ENCODE data around the gene TSHZ1. TPM values are rescaled to one million over a fixed set of nuclear protein-coding genes. Genes with fewer than 3 reads are reported as not detected.

Gene TSHZ1
- total and polyA plus RNA-seq, 4 donors = 4.2 to 6.6 (median 5.6) TPM

- Histone ChIP-seq H3K36me3 (ENCODE audit: control insufficient read depth in 4 of 4, insufficient read depth in 3 of 4, low read depth in 1 of 4, low read length in 3 of 4) (peaks cover 0 to 18% (median 4%) of the 10 kb centered on the region in 4 donors), H3K9me3 (ENCODE audit: control insufficient read depth in 4 of 4, low read length in 3 of 4) (no peaks in the 10 kb centered on the region), H3K4me1 (ENCODE audit: control insufficient read depth in 4 of 4, insufficient read depth in 4 of 4, low read length in 3 of 4) (peaks cover 11 to 38% (median 24%) of the 10 kb centered on the region in 4 donors), H3K9ac (ENCODE audit: low read depth in 1 of 2, low read length in 2 of 2) (no peak overlapping the region), H3K4me3 (ENCODE audit: low read depth in 1 of 3, low read length in 3 of 3) (no peak overlapping the region), H3K27me3 (ENCODE audit: control insufficient read depth in 4 of 4, insufficient read depth in 4 of 4, low read length in 3 of 4) (no peaks in the 10 kb centered on the region), H3K27ac (ENCODE audit: low read depth in 1 of 2, low read length in 2 of 2) (no peak overlapping the region)
- WGBS = 71% methylated on average over 24 of the region's 24 CpGs
- no peak for DNase-seq (ENCODE audit: low spot score)
- TF ChIP-seq JUND (IDR thresholded peaks at IDR 0.05) (no peak), HNF4G (IDR thresholded peaks at IDR 0.05) (no peak), GABPA (IDR thresholded peaks at IDR 0.05 in 1 of 2, conservative IDR thresholded peaks at IDR 0.05 in 1 of 2) (no peak), REST (IDR thresholded peaks at IDR 0.05) (no peak), RAD21 (IDR thresholded peaks at IDR 0.05) (no peak), NR2F2 (IDR thresholded peaks at IDR 0.05) (no peak)
- TF ChIP-seq, protein P1, sequence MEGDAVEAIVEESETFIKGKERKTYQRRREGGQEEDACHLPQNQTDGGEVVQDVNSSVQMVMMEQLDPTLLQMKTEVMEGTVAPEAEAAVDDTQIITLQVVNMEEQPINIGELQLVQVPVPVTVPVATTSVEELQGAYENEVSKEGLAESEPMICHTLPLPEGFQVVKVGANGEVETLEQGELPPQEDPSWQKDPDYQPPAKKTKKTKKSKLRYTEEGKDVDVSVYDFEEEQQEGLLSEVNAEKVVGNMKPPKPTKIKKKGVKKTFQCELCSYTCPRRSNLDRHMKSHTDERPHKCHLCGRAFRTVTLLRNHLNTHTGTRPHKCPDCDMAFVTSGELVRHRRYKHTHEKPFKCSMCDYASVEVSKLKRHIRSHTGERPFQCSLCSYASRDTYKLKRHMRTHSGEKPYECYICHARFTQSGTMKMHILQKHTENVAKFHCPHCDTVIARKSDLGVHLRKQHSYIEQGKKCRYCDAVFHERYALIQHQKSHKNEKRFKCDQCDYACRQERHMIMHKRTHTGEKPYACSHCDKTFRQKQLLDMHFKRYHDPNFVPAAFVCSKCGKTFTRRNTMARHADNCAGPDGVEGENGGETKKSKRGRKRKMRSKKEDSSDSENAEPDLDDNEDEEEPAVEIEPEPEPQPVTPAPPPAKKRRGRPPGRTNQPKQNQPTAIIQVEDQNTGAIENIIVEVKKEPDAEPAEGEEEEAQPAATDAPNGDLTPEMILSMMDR (IDR thresholded peaks at IDR 0.05; ENCODE audit: low read depth, low read length, missing input control) = no peak
Observed at GRCh38 chr18:75203416-75204268, 7.0 kb upstream of the TSHZ1 start.

DNA sequence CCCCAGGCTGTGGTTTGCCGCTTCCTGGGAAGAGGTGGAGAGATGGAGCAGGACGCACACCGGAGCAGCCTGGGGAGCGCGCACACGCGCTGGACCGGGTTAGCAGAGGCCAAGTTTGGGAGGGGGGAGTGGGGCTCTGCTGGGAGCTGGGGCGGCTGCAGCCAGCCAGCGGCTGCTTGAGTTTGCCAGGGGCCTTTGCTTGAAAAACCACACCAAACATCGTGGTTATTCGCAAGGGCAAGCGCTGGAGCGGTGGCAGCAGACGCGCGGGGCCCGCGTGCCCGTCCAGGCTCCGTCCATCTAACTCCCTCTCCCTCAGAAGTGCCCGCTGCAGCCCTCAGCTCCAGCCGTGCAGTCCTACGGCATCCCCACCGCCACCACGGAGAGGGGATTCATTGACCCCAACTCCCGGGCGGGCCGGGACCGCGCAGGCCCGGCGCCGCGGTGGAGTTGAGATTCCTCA is 6.3 kb upstream of the TSHZ1 start:
- 40% methylated on average over 35 of the region's 35 CpGs for WGBS
- H3K27me3 ChIP-seq (ENCODE audit: control insufficient read depth in 4 of 4, insufficient read depth in 4 of 4, low read length in 3 of 4) = no peaks in the 10 kb centered on the region
- peaks cover 11 to 38% (median 24%) of the 10 kb centered on the region in 4 donors for H3K4me1 ChIP-seq (ENCODE audit: control insufficient read depth in 4 of 4, insufficient read depth in 4 of 4, low read length in 3 of 4)

More for the DNA sequence above, 6.3 kb upstream of the TSHZ1 start:
- Histone ChIP-seq H3K9me3 (ENCODE audit: control insufficient read depth in 4 of 4, low read length in 3 of 4) (no peaks in the 10 kb centered on the region), H3K4me3 (ENCODE audit: low read depth in 1 of 3, low read length in 3 of 3) (peak overlapping the region in 2 of 3 donors; percentile 13 to 46), H3K27ac (ENCODE audit: low read depth in 1 of 2, low read length in 2 of 2) (no peak overlapping the region), H3K36me3 (ENCODE audit: control insufficient read depth in 4 of 4, insufficient read depth in 3 of 4, low read depth in 1 of 4, low read length in 3 of 4) (peaks cover 0 to 18% (median 4%) of the 10 kb centered on the region in 4 donors), H3K9ac (ENCODE audit: low read depth in 1 of 2, low read length in 2 of 2) (no peak overlapping the region)
- DNase-seq (ENCODE audit: low spot score) = no peak
- no peak for TF ChIP-seq RXRA (IDR thresholded peaks at IDR 0.05)
- no peak for TF ChIP-seq HNF4G (IDR thresholded peaks at IDR 0.05)
- TF ChIP-seq FOXA1 (IDR thresholded peaks at IDR 0.05) = no peak
- no peak for TF ChIP-seq EGR1 (IDR thresholded peaks at IDR 0.05; ENCODE audit: low read depth in 2 of 2)
- no peak for TF ChIP-seq HNF4A (conservative IDR thresholded peaks at IDR 0.05)
- TF ChIP-seq, protein P2, sequence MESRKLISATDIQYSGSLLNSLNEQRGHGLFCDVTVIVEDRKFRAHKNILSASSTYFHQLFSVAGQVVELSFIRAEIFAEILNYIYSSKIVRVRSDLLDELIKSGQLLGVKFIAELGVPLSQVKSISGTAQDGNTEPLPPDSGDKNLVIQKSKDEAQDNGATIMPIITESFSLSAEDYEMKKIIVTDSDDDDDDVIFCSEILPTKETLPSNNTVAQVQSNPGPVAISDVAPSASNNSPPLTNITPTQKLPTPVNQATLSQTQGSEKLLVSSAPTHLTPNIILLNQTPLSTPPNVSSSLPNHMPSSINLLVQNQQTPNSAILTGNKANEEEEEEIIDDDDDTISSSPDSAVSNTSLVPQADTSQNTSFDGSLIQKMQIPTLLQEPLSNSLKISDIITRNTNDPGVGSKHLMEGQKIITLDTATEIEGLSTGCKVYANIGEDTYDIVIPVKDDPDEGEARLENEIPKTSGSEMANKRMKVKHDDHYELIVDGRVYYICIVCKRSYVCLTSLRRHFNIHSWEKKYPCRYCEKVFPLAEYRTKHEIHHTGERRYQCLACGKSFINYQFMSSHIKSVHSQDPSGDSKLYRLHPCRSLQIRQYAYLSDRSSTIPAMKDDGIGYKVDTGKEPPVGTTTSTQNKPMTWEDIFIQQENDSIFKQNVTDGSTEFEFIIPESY (IDR thresholded peaks at IDR 0.05) = no peak
- no peak for TF ChIP-seq ATF3 (IDR thresholded peaks at IDR 0.05)
- no peak for TF ChIP-seq SP1 (IDR thresholded peaks at IDR 0.05)
- no peak for TF ChIP-seq GABPA (IDR thresholded peaks at IDR 0.05 in 1 of 2, conservative IDR thresholded peaks at IDR 0.05 in 1 of 2)
- TF ChIP-seq FOXA2 (IDR thresholded peaks at IDR 0.05) = no peak
- no peak for TF ChIP-seq YY1 (IDR thresholded peaks at IDR 0.05)
- no peak for TF ChIP-seq RAD21 (IDR thresholded peaks at IDR 0.05)
- TF ChIP-seq, protein P1 (IDR thresholded peaks at IDR 0.05; ENCODE audit: low read depth, low read length, missing input control) = no peak
- no peak for TF ChIP-seq JUND (IDR thresholded peaks at IDR 0.05)
- no peak for TF ChIP-seq NR2F2 (IDR thresholded peaks at IDR 0.05)
